ENCODE data around the gene FBXL16. TPM values are rescaled to one million over a fixed set of nuclear protein-coding genes. Genes with fewer than 3 reads are reported as not detected.
A peak's percentile ranks its signal among the peaks of the same experiment; 100 is the strongest.

The FBXL16 gene
- total and polyA plus RNA-seq, 9 of the 15 experiments (the other 6 are each of a cell fraction or from before 2014, with no cell fraction given): 0.21 to 8.2 (median 1.7) TPM

GRCh38 chr16:674968-675883, 30.4 kb downstream of the FBXL16 start, which contains the start of gene RHBDL1 (continued):
- peak; percentile 48; the same call in 1 of the 2 replicates for TF ChIP-seq NKRF (IDR thresholded peaks at IDR 0.05; ENCODE audit: borderline replicate concordance)
- TF ChIP-seq DEAF1 (CRISPR knock-in tag; IDR thresholded peaks at IDR 0.05): no peak
- TF ChIP-seq CCAR2 (IDR thresholded peaks at IDR 0.05; ENCODE audit: low read depth, low read length): no peak
- TF ChIP-seq ZNF780A (CRISPR knock-in tag; IDR thresholded peaks at IDR 0.05): no peak
- no peak for TF ChIP-seq ZNF277 (CRISPR knock-in tag; IDR thresholded peaks at IDR 0.05; ENCODE audit: borderline replicate concordance)
- peak; percentile 37 for TF ChIP-seq TBP (optimal IDR thresholded peaks at IDR 0.05; ENCODE audit: low read depth, low read length)
- TF ChIP-seq ZNF707 (CRISPR knock-in tag; conservative IDR thresholded peaks at IDR 0.05): no peak; the same call in 1 of the 2 replicates
- TF ChIP-seq ZNF785 (CRISPR knock-in tag; IDR thresholded peaks at IDR 0.05): no peak
- TF ChIP-seq HDAC1 (IDR thresholded peaks at IDR 0.05): peak; percentile 82 to 85; a peak in 3 of 4 replicates
- TF ChIP-seq TEAD1 (CRISPR knock-in tag; IDR thresholded peaks at IDR 0.05): 0 out of 4 replicates have a peak, but pooled peaks of 1 of the 2 experiments have one; percentile 24
- no peak for TF ChIP-seq SREBF1 (IDR thresholded peaks at IDR 0.05; ENCODE audit: borderline replicate concordance, low read depth, low read length)
- TF ChIP-seq NR2F6 (CRISPR knock-in tag; IDR thresholded peaks at IDR 0.05): no peak
- no peak for TF ChIP-seq ZBTB43 (CRISPR knock-in tag; IDR thresholded peaks at IDR 0.05)
- TF ChIP-seq ZNF134 (CRISPR knock-in tag; conservative IDR thresholded peaks at IDR 0.05): no peak
- no peak for TF ChIP-seq ZNF699 (CRISPR knock-in tag; IDR thresholded peaks at IDR 0.05; ENCODE audit: insufficient replicate concordance)
- peak; percentile 20 for TF ChIP-seq RBM39 (optimal IDR thresholded peaks at IDR 0.05; ENCODE audit: low read depth, low read length)
- TF ChIP-seq CBX3 (IDR thresholded peaks at IDR 0.05; ENCODE audit: borderline replicate concordance in 1 of 2, low read length in 2 of 2): peak in 1 of 2 experiments; percentile 73; a peak in 1 of 3 replicates
- no peak for TF ChIP-seq CBFB (CRISPR knock-in tag; IDR thresholded peaks at IDR 0.05)
- no peak for TF ChIP-seq SAFB2 (IDR thresholded peaks at IDR 0.05; ENCODE audit: borderline replicate concordance, low read depth, low read length, severe bottlenecking)
- TF ChIP-seq ZNF584 (CRISPR knock-in tag; IDR thresholded peaks at IDR 0.05; ENCODE audit: low read depth): no peak
- TF ChIP-seq CBFA2T2 (conservative IDR thresholded peaks at IDR 0.05): no peak

All from K562 (cell line).